Osteoblast (primary cell): ENCODE data around the gene LYSMD4. TPM values are rescaled to one million over a fixed set of nuclear protein-coding genes. Genes with fewer than 3 reads are reported as not detected.

Experiments
- DNase-seq: peaks from one replicate; pipeline ENCODE4 v3.0.0; 2011; ENCODE audit warnings: low spot score, mixed read lengths; ENCODE audit not compliant: insufficient read length; ENCODE audit errors: missing footprints
- H2AFZ ChIP-seq: 2 replicates; pipeline ENCODE4 v1.6.0; 2011; ENCODE audit warnings: mild to moderate bottlenecking, low read length
- H3K27ac ChIP-seq: 2 replicates; pipeline ENCODE4 v1.5.1; 2011; ENCODE audit warnings: mild to moderate bottlenecking, low read depth, low read length, moderate library complexity
- H3K27me3 ChIP-seq: 2 replicates; pipeline ENCODE4 v1.6.0; 2012; ENCODE audit warnings: mild to moderate bottlenecking, control low read depth, inconsistent platforms, low read length, moderate library complexity; ENCODE audit not compliant: insufficient read depth
- H3K36me3 ChIP-seq: 2 replicates; pipeline ENCODE4 v1.5.1; 2011; ENCODE audit warnings: mild to moderate bottlenecking, low read length, control low read depth, moderate library complexity; ENCODE audit not compliant: insufficient read depth
- H3K4me1 ChIP-seq: 2 replicates; pipeline ENCODE4 v1.5.1; 2011; ENCODE audit warnings: mild to moderate bottlenecking, low read length, control low read depth, moderate library complexity; ENCODE audit not compliant: insufficient read depth
- H3K4me2 ChIP-seq: 2 replicates; pipeline ENCODE4 v1.6.0; 2011; ENCODE audit warnings: mild to moderate bottlenecking, low read length; ENCODE audit not compliant: insufficient read depth
- H3K4me3 ChIP-seq: fragments of 200-600 bp; sonication (generic); 3 replicates; pipeline ENCODE4 v1.5.1; 2012; ENCODE audit warnings: mild to moderate bottlenecking, low read length, inconsistent platforms; ENCODE audit not compliant: insufficient read depth
- H3K79me2 ChIP-seq: 2 replicates; pipeline ENCODE4 v1.6.0; 2012; ENCODE audit warnings: mild to moderate bottlenecking, low read length, control low read depth, inconsistent platforms; ENCODE audit not compliant: insufficient read depth
- H3K9me3 ChIP-seq: 2 replicates; pipeline ENCODE4 v1.5.1; 2011; ENCODE audit warnings: low read depth, low read length, control low read depth
- H4K20me1 ChIP-seq: 2 replicates; pipeline ENCODE4 v1.6.0; 2012; ENCODE audit warnings: mild to moderate bottlenecking, low read length, control low read depth; ENCODE audit not compliant: insufficient read depth
- CTCF ChIP-seq: IDR thresholded peaks from 2 replicates; pipeline ENCODE4 v1.5.1; 2011; ENCODE audit warnings: mild to moderate bottlenecking, low read depth, low read length, moderate library complexity; ENCODE audit errors: extremely low read depth
- total RNA-seq: library from RNA; depleted of rRNA; stranded (reverse); fragments of >200 nt; gene quantifications from 2 replicates; pipeline ENCODE4 v1.2.3, GENCODE V29; 2012

LYSMD4 gene
- total RNA-seq, 1 donor = 8.7 TPM

GRCh38 chr15:99712415-99712814 is 20.8 kb downstream of the LYSMD4 start:
- Histone ChIP-seq H3K4me2 (no peak overlapping the region), H2AFZ (no peak overlapping the region), H3K36me3 (peaks cover 11% of the 10 kb centered on the region), H3K9me3 (no peaks in the 10 kb centered on the region), H3K79me2 (peaks cover 3% of the 10 kb centered on the region), H3K27ac (no peak overlapping the region), H3K27me3 (no peaks in the 10 kb centered on the region), H4K20me1 (no peaks in the 10 kb centered on the region), H3K4me1 (peaks cover 17% of the 10 kb centered on the region), H3K4me3 (no peak overlapping the region)
- no peak for DNase-seq
- no peak for TF ChIP-seq CTCF

- Histone ChIP-seq H3K4me1 (peaks cover 25% of the 10 kb centered on the region), H2AFZ (no peak overlapping the region), H3K36me3 (peaks cover 11% of the 10 kb centered on the region), H3K9me3 (no peaks in the 10 kb centered on the region), H3K4me3 (no peak overlapping the region), H3K4me2 (no peak overlapping the region), H3K27ac (no peak overlapping the region), H3K79me2 (peaks cover 3% of the 10 kb centered on the region), H3K27me3 (no peaks in the 10 kb centered on the region), H4K20me1 (no peaks in the 10 kb centered on the region)
- no peak for TF ChIP-seq CTCF
- no peak for DNase-seq
Observed at GRCh38 chr15:99711625-99712024, 21.6 kb downstream of the LYSMD4 start.

GRCh38 chr15:99709243-99709986 is 23.8 kb downstream of the LYSMD4 start:
- Histone ChIP-seq H3K9me3 (no peaks in the 10 kb centered on the region), H2AFZ (no peak overlapping the region), H3K27ac (peak overlapping the region; percentile 75), H3K27me3 (no peaks in the 10 kb centered on the region), H3K4me3 (no peak overlapping the region), H3K36me3 (peaks cover 11% of the 10 kb centered on the region), H3K79me2 (peaks cover 3% of the 10 kb centered on the region), H3K4me1 (peaks cover 27% of the 10 kb centered on the region), H4K20me1 (no peaks in the 10 kb centered on the region), H3K4me2 (peak overlapping the region; percentile 65)
- TF ChIP-seq CTCF = no peak
- DNase-seq = no peak

DNA sequence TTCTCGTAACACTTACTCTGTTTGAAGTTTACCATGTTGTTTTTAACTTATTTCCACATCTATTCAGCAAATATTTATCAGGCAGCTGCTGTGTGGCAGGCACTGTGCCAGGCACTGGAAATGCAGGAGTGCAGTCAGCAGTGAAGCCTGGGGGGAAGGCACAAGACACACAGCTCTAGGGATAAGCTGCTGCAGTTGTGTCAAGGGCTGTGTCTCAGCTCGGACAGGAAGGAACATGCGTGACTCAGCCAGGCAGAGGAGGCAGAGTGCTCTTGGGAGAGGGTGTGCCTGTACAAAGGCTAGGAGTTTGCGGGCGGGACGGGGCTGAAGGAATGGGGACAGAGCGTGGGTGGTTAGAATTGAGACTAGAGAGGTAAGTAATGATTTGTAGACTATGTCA is 24.7 kb downstream of the LYSMD4 start:
- H3K4me3 ChIP-seq = no peak overlapping the region
- peaks cover 11% of the 10 kb centered on the region for H3K36me3 ChIP-seq
- H3K79me2 ChIP-seq = peaks cover 3% of the 10 kb centered on the region
- H3K27ac ChIP-seq = peak overlapping the region; percentile 75
- no peak for TF ChIP-seq CTCF
- H3K9me3 ChIP-seq = no peaks in the 10 kb centered on the region
- H3K4me1 ChIP-seq = peaks cover 34% of the 10 kb centered on the region
- no peaks in the 10 kb centered on the region for H3K27me3 ChIP-seq
- H3K4me2 ChIP-seq = peak overlapping the region; percentile 65
- DNase-seq = peak; percentile 96
- no peak overlapping the region for H2AFZ ChIP-seq
- H4K20me1 ChIP-seq = peaks cover 2% of the 10 kb centered on the region
